K562 (cell line): Measurements from ENCODE around the gene LILRA2. TPM values are rescaled to one million over a fixed set of nuclear protein-coding genes. Genes with fewer than 3 reads are reported as not detected.

ENCODE experiments used
- ATAC-seq: fragments of 200-7000 bp; cut with Tn5 transposase; 3 replicates; pipeline ENCODE4 v1.9.1; 2020; ENCODE audit warnings: moderate library complexity
- BruUV-seq: library from RNA; stranded (reverse); fragments of 400-500 nt; replicated peaks from 2 replicates; lab custom pipeline; 2021; lab: Mats Ljungman, UMichigan
- CTCF ChIA-PET: fragments of 300-600 bp; formaldehyde crosslinking; extraction: SDS; loops from one replicate; lab custom pipeline; 2021; ENCODE audit warnings: low intra/inter-chr PET ratio; lab: Yijun Ruan, JAX
- POLR2A ChIA-PET: fragments of 300-600, 350-650 bp; sonication (Branson Sonifier 250); formaldehyde crosslinking; extraction: SDS; loops from one replicate; lab custom pipeline; 2021; ENCODE audit warnings: antibody characterized with exemption, inconsistent platforms; lab: Yijun Ruan, JAX
- DNase-seq, 4 experiments: peaks; one replicate each; pipeline versions ENCODE4 v3.0.0 to v3.0.0-alpha.2; 2011 to 2018; ENCODE audit warnings: low spot score in 3 of 4, mixed read lengths in 3 of 4; ENCODE audit errors: extremely low read depth in 1 of 4
- FAIRE-seq: peaks from 2 replicates; lab custom pipeline; 2011; peaks lifted over from hg19 to GRCh38; lab: Jason Lieb, UNC
- H2AFZ ChIP-seq: 2 replicates; pipeline ENCODE4 v1.6.0; 2011; ENCODE audit warnings: low read depth, low read length, control low read depth, inconsistent platforms
- H3K27ac ChIP-seq: fragments of 200-600 bp; 3 replicates; pipeline ENCODE4 v1.8.0; 2011; ENCODE audit warnings: low read depth, mild to moderate bottlenecking, control low read depth, inconsistent platforms, low read length, moderate library complexity, mixed read lengths; ENCODE audit errors: extremely low read depth
- H3K27me3 ChIP-seq, 2 experiments: fragments of 300-600 bp in 1 of 2; 2 replicates in 1 of 2; 3 replicates in 1 of 2; pipeline versions ENCODE4 v1.6.0 to v1.8.0; 2011; ENCODE audit warnings: inconsistent platforms in 2 of 2, low read length in 2 of 2, mild to moderate bottlenecking in 1 of 2, mixed read lengths in 1 of 2, moderate library complexity in 1 of 2; ENCODE audit not compliant: control insufficient read depth in 2 of 2, insufficient read depth in 2 of 2
- H3K36me3 ChIP-seq: fragments of 300-600 bp; 3 replicates; pipeline ENCODE4 v1.8.0; 2011; ENCODE audit warnings: mild to moderate bottlenecking, low read length, inconsistent platforms; ENCODE audit not compliant: control insufficient read depth, insufficient read depth
- H3K4me1 ChIP-seq, 2 experiments: fragments of 200-600 bp in 1 of 2; replicated peaks in 1 of 2; 2 replicates in 1 of 2; 3 replicates in 1 of 2; pipeline versions ENCODE4 v1.5.1 to v1.8.0; 2011; ENCODE audit warnings: inconsistent platforms in 2 of 2, low read length in 2 of 2, mild to moderate bottlenecking in 1 of 2, mixed read lengths in 1 of 2, moderate library complexity in 1 of 2; ENCODE audit not compliant: control insufficient read depth in 2 of 2, insufficient read depth in 2 of 2
- H3K4me2 ChIP-seq: 2 replicates; pipeline ENCODE4 v1.6.1; 2011; ENCODE audit warnings: low read length, control low read depth, inconsistent platforms, mixed read lengths; ENCODE audit not compliant: insufficient read depth
- H3K4me3 ChIP-seq: fragments of 200-600 bp; sonication (generic), shearing (Covaris generic); 2 replicates; pipeline ENCODE4 v1.5.1; 2016; ENCODE audit warnings: control low read depth, inconsistent platforms
- H3K79me2 ChIP-seq: fragments of 200-600 bp; 3 replicates; pipeline ENCODE4 v1.8.0; 2011; ENCODE audit warnings: low read length, inconsistent platforms; ENCODE audit not compliant: control insufficient read depth, insufficient read depth
- H3K9ac ChIP-seq, 2 experiments: 2 replicates each; pipeline versions ENCODE4 v1.6.0 to v1.6.1; 2011; ENCODE audit warnings: low read depth in 2 of 2, low read length in 2 of 2, control low read depth in 1 of 2, inconsistent platforms in 1 of 2, mild to moderate bottlenecking in 1 of 2, mixed read lengths in 1 of 2; ENCODE audit not compliant: insufficient read depth in 1 of 2
- H3K9me1 ChIP-seq: one replicate; pipeline ENCODE4 v1.6.0; 2011; ENCODE audit warnings: inconsistent platforms, mild to moderate bottlenecking, low read length, moderate library complexity; ENCODE audit not compliant: control insufficient read depth, insufficient read depth
- H3K9me3 ChIP-seq: replicated peaks from 2 replicates; pipeline ENCODE4 v1.5.1; 2011; ENCODE audit warnings: low read depth, low read length, inconsistent platforms; ENCODE audit not compliant: control insufficient read depth, insufficient read depth
- H4K20me1 ChIP-seq: replicated peaks from 2 replicates; pipeline ENCODE4 v1.6.1; 2011; ENCODE audit warnings: low read length, inconsistent platforms, mixed read lengths; ENCODE audit not compliant: control insufficient read depth, insufficient read depth
- HMG20A ChIP-seq: fragments of 450-650 bp; formaldehyde crosslinking; conservative IDR thresholded peaks from 2 replicates; pipeline ENCODE4 v1.4.0; 2020; ENCODE audit warnings: mild to moderate bottlenecking, mixed read lengths
- ILK ChIP-seq: fragments of 450-650 bp; IDR thresholded peaks from 2 replicates; pipeline ENCODE4 v1.6.1; 2016; ENCODE audit warnings: missing genetic modification characterization, low read depth, mild to moderate bottlenecking, missing compliant biosample characterization, moderate library complexity, borderline replicate concordance
- ZNF766 ChIP-seq: fragments of 200-800 bp; sonication (Bioruptor generic); conservative IDR thresholded peaks from 2 replicates; pipeline ENCODE4 v1.6.1; 2016; ENCODE audit warnings: missing genetic modification characterization, missing compliant biosample characterization
- ZNF778 ChIP-seq: fragments of 450-650 bp; formaldehyde crosslinking; IDR thresholded peaks from 2 replicates; pipeline ENCODE4 v1.4.0; 2020; ENCODE audit warnings: mild to moderate bottlenecking, moderate library complexity
- WGBS: fragments of 100-300 bp; shearing (Covaris generic); methylation state at CpG from one replicate; pipeline ENCODE4 v1.1.6; 2016; ENCODE audit warnings: low coverage, mixed read lengths; ENCODE audit not compliant: insufficient coverage; ENCODE audit errors: missing lambda C conversion rate; 5-methylcytosine and 5-hydroxymethylcytosine counted together
- in situ Hi-C: fragments of 300-500 bp; cut with MboI; formaldehyde crosslinking; loops from 4 replicates; pipeline ENCODE4 v1.15.0; 2018; ENCODE audit warnings: inconsistent platforms, mixed read lengths
- intact Hi-C: fragments of 100-400 bp; cut with micrococcal nuclease; formaldehyde crosslinking; loops from 2 replicates; pipeline ENCODE4 v1.14.2; 2022
- polyA plus RNA-seq, 8 experiments: library from polyadenylated mRNA; depleted of rRNA in 4 of 8; stranded (reverse) in 5 of 8; unstranded in 3 of 8; fragments of >200 nt; fragmentation: Nextera tagmentation in 2 of 8; fragmentation: Illumina TruSeq in 1 of 8; extraction: Ambion mirVana in 2 of 8; extraction: Trizol in 1 of 8; gene quantifications; 2 replicates each; pipeline versions ENCODE4 v1.2.1 to v1.2.3, GENCODE V29; 2011 to 2014; ENCODE audit warnings: inconsistent platforms in 1 of 8, missing spikeins in 1 of 8
- total RNA-seq, 7 experiments: library from RNA; depleted of rRNA in 6 of 7; stranded (reverse); fragments of >200 nt in 6 of 7; fragmentation: Illumina TruSeq in 2 of 7; extraction: Trizol in 2 of 7; gene quantifications; 2 replicates each; pipeline versions ENCODE4 v1.2.1 to v1.2.3, GENCODE V29; 2011 to 2021; ENCODE audit warnings: low replicate concordance in 1 of 7
- TF ChIP-seq, protein P1 (sequence below): sonication (generic); formaldehyde crosslinking; IDR thresholded peaks from 2 replicates; pipeline ENCODE4 v1.4.0; 2020; ENCODE audit warnings: mild to moderate bottlenecking, missing genetic modification reagents
- TF ChIP-seq, protein P2 (sequence below): fragments of 450-650 bp; IDR thresholded peaks from 2 replicates; pipeline ENCODE4 v1.6.1; 2017; ENCODE audit warnings: antibody characterized with exemption
- TF ChIP-seq, protein P3 (sequence below): fragments of 450-650 bp; IDR thresholded peaks from 2 replicates; pipeline ENCODE4 v1.6.1; 2016; ENCODE audit warnings: mild to moderate bottlenecking, moderate library complexity

Gene LILRA2
- total and polyA plus RNA-seq, 9 of the 15 experiments (the other 6 are each of a cell fraction or from before 2014, with no cell fraction given) = 0.32 to 2.1 (median 0.96) TPM

GRCh38 chr19:54548806-54549205 is 24.8 kb upstream of the LILRA2 start:
- no peak for ATAC-seq
- H3K27me3 ChIP-seq = peaks cover 25 to 55% of the 10 kb centered on the region in 2 experiments
- no peak for TF ChIP-seq HMG20A (CRISPR knock-in tag)
- TF ChIP-seq, protein P1, sequence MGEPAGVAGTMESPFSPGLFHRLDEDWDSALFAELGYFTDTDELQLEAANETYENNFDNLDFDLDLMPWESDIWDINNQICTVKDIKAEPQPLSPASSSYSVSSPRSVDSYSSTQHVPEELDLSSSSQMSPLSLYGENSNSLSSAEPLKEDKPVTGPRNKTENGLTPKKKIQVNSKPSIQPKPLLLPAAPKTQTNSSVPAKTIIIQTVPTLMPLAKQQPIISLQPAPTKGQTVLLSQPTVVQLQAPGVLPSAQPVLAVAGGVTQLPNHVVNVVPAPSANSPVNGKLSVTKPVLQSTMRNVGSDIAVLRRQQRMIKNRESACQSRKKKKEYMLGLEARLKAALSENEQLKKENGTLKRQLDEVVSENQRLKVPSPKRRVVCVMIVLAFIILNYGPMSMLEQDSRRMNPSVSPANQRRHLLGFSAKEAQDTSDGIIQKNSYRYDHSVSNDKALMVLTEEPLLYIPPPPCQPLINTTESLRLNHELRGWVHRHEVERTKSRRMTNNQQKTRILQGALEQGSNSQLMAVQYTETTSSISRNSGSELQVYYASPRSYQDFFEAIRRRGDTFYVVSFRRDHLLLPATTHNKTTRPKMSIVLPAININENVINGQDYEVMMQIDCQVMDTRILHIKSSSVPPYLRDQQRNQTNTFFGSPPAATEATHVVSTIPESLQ (CRISPR knock-in tag) = no peak
- TF ChIP-seq, protein P2, sequence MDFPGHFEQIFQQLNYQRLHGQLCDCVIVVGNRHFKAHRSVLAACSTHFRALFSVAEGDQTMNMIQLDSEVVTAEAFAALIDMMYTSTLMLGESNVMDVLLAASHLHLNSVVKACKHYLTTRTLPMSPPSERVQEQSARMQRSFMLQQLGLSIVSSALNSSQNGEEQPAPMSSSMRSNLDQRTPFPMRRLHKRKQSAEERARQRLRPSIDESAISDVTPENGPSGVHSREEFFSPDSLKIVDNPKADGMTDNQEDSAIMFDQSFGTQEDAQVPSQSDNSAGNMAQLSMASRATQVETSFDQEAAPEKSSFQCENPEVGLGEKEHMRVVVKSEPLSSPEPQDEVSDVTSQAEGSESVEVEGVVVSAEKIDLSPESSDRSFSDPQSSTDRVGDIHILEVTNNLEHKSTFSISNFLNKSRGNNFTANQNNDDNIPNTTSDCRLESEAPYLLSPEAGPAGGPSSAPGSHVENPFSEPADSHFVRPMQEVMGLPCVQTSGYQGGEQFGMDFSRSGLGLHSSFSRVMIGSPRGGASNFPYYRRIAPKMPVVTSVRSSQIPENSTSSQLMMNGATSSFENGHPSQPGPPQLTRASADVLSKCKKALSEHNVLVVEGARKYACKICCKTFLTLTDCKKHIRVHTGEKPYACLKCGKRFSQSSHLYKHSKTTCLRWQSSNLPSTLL = no peak
- TF ChIP-seq, protein P3, sequence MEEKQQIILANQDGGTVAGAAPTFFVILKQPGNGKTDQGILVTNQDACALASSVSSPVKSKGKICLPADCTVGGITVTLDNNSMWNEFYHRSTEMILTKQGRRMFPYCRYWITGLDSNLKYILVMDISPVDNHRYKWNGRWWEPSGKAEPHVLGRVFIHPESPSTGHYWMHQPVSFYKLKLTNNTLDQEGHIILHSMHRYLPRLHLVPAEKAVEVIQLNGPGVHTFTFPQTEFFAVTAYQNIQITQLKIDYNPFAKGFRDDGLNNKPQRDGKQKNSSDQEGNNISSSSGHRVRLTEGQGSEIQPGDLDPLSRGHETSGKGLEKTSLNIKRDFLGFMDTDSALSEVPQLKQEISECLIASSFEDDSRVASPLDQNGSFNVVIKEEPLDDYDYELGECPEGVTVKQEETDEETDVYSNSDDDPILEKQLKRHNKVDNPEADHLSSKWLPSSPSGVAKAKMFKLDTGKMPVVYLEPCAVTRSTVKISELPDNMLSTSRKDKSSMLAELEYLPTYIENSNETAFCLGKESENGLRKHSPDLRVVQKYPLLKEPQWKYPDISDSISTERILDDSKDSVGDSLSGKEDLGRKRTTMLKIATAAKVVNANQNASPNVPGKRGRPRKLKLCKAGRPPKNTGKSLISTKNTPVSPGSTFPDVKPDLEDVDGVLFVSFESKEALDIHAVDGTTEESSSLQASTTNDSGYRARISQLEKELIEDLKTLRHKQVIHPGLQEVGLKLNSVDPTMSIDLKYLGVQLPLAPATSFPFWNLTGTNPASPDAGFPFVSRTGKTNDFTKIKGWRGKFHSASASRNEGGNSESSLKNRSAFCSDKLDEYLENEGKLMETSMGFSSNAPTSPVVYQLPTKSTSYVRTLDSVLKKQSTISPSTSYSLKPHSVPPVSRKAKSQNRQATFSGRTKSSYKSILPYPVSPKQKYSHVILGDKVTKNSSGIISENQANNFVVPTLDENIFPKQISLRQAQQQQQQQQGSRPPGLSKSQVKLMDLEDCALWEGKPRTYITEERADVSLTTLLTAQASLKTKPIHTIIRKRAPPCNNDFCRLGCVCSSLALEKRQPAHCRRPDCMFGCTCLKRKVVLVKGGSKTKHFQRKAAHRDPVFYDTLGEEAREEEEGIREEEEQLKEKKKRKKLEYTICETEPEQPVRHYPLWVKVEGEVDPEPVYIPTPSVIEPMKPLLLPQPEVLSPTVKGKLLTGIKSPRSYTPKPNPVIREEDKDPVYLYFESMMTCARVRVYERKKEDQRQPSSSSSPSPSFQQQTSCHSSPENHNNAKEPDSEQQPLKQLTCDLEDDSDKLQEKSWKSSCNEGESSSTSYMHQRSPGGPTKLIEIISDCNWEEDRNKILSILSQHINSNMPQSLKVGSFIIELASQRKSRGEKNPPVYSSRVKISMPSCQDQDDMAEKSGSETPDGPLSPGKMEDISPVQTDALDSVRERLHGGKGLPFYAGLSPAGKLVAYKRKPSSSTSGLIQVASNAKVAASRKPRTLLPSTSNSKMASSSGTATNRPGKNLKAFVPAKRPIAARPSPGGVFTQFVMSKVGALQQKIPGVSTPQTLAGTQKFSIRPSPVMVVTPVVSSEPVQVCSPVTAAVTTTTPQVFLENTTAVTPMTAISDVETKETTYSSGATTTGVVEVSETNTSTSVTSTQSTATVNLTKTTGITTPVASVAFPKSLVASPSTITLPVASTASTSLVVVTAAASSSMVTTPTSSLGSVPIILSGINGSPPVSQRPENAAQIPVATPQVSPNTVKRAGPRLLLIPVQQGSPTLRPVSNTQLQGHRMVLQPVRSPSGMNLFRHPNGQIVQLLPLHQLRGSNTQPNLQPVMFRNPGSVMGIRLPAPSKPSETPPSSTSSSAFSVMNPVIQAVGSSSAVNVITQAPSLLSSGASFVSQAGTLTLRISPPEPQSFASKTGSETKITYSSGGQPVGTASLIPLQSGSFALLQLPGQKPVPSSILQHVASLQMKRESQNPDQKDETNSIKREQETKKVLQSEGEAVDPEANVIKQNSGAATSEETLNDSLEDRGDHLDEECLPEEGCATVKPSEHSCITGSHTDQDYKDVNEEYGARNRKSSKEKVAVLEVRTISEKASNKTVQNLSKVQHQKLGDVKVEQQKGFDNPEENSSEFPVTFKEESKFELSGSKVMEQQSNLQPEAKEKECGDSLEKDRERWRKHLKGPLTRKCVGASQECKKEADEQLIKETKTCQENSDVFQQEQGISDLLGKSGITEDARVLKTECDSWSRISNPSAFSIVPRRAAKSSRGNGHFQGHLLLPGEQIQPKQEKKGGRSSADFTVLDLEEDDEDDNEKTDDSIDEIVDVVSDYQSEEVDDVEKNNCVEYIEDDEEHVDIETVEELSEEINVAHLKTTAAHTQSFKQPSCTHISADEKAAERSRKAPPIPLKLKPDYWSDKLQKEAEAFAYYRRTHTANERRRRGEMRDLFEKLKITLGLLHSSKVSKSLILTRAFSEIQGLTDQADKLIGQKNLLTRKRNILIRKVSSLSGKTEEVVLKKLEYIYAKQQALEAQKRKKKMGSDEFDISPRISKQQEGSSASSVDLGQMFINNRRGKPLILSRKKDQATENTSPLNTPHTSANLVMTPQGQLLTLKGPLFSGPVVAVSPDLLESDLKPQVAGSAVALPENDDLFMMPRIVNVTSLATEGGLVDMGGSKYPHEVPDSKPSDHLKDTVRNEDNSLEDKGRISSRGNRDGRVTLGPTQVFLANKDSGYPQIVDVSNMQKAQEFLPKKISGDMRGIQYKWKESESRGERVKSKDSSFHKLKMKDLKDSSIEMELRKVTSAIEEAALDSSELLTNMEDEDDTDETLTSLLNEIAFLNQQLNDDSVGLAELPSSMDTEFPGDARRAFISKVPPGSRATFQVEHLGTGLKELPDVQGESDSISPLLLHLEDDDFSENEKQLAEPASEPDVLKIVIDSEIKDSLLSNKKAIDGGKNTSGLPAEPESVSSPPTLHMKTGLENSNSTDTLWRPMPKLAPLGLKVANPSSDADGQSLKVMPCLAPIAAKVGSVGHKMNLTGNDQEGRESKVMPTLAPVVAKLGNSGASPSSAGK = no peak
- no peak for TF ChIP-seq ZNF778 (CRISPR knock-in tag)
- no peak for TF ChIP-seq ILK (tag)
- TF ChIP-seq ZNF766 (CRISPR knock-in tag) = no peak

More at GRCh38 chr19:54548806-54549205, 24.8 kb upstream of the LILRA2 start:
- POLR2A ChIA-PET = no interaction called here
- Histone ChIP-seq H3K4me3 (no peak overlapping the region), H3K9me1 (no peaks in the 10 kb centered on the region), H3K79me2 (no peaks in the 10 kb centered on the region), H3K27ac (no peak overlapping the region), H3K9me3 (no peaks in the 10 kb centered on the region), H3K4me2 (no peak overlapping the region), H2AFZ (no peak overlapping the region), H3K36me3 (no peaks in the 10 kb centered on the region), H4K20me1 (no peaks in the 10 kb centered on the region), H3K4me1 (peaks cover 0 to 5% of the 10 kb centered on the region in 2 experiments; a peak in 2 of 5 replicates), H3K9ac (0 out of 4 replicates have a peak overlapping the region, but pooled peaks of 1 of the 2 experiments have one; percentile 7)
- in situ Hi-C loops (no loop called here), intact Hi-C loops (no loop called here)
- 1% methylated on average over 16 of the region's 16 CpGs for WGBS
- CTCF ChIA-PET = no interaction called here
- FAIRE-seq (no peak), DNase-seq (no peak)
- no TSS peak for BruUV-seq
